Measurements from ENCODE around the gene CEMP1.

CEMP1 gene

DNA sequence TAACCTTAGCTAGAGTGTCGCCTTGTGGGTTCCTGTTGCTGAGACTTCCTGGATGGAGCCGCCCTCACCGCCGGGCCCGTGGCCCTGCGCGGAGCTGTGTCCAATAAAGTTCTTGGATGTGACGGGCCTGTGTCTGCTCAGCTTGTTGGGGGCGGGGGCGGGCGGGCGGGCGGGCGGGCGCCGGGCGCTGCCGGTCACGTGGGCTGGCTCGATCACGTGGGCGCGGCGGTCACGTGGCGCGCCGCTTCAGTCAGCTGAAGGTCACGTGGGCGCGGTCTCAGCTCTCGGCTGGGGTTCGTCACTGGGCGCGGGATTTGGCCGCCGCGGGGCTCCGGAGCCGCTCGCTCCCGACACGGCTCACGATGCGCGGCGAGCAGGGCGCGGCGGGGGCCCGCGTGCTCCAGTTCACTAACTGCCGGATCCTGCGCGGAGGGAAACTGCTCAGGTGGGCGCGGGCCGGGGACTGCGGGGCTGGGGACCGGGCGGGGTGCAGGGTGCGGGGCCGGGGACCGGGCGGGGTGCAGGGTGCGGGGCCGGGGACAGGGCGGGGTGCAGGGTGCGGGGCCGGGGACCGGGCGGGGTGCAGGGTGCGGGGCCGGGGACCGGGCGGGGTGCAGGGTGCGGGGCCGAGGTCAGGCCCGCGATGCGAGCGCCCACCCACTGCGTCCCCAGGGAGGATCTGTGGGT lies 11.0 kb downstream of the CEMP1 start, which contains the start of gene AMDHD2:
TSS of gene AMDHD2 (plus strand) at position 275 of the 687 bp plus-strand sequence. CDS start at position 363, 88 bp downstream.
- DNase-seq (ENCODE audit: low read depth, low spot score) = peak; percentile 72

GRCh38 chr16:2519711-2520080 lies 11.5 kb downstream of the CEMP1 start:
- no peak for DNase-seq (ENCODE audit: low read depth, low spot score)

DNA sequence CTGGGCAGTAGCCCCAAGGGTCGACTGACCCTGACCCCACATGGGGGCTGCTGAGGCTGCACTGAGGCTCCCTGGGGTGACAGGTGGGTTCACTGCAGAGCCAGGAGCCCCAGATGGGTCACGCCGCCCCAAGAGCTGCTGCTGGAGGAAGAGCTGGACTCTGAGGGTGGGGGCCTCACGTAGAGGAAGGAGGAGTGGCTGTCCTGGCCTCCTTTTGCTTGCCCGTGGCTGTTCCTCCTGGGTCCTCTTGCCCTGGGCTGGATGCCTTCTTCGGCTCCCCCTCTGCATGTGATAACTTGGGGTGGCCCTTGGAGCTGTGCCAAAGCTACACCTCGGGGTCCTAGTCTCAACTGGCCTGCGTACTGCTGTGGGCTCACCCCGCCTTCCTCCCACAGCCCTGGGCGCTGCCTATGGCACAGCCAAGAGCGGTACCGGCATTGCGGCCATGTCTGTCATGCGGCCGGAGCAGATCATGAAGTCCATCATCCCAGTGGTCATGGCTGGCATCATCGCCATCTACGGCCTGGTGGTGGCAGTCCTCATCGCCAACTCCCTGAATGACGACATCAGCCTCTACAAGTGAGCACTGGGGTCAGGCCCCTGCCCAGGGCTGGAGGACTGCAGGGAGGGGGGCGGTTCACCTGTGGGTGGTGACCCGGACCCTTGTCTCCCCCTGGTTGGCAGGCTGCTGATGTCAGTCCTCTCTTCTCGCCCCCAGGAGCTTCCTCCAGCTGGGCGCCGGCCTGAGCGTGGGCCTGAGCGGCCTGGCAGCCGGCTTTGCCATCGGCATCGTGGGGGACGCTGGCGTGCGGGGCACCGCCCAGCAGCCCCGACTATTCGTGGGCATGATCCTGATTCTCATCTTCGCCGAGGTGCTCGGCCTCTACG lies 12.1 kb downstream of the CEMP1 start:
- DNase-seq (ENCODE audit: low read depth, low spot score) = no peak

DNA sequence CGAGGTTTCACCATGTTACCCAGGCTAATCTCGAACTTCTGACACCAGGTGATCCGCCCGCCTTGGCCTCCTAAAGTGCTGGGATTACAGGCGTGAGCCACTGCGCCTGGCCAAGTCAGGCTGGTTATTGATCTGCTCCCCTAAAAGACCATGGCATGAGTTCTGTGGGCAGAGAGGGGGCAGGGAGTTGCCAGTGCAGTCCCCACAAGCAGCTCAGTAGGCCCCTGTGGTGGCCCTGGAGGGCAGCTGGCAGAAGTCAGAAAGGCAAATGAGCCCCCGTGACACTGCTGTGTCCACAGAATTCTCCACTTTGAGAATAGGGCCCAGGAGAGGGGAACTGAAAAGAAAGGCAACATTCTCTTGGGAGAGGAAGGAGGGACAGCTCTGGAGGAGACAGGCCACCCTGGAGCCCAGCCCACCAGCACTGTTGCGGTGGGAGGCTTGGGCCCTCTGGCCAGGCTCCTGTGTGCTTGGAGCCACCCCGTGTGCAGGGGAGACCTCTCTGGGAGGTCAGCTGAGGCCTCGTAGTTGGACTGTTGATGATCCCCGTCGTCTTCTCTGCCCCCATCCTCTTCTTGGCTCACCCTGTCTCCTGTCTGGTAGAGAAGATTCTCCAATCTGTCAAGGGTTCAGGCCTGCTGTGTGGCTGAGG lies 13.1 kb downstream of the CEMP1 start:
- DNase-seq (ENCODE audit: low read depth, low spot score) = no peak

GRCh38 chr16:2516391-2517240 lies 14.6 kb downstream of the CEMP1 start:
- DNase-seq (ENCODE audit: low read depth, low spot score) = no peak

DNA sequence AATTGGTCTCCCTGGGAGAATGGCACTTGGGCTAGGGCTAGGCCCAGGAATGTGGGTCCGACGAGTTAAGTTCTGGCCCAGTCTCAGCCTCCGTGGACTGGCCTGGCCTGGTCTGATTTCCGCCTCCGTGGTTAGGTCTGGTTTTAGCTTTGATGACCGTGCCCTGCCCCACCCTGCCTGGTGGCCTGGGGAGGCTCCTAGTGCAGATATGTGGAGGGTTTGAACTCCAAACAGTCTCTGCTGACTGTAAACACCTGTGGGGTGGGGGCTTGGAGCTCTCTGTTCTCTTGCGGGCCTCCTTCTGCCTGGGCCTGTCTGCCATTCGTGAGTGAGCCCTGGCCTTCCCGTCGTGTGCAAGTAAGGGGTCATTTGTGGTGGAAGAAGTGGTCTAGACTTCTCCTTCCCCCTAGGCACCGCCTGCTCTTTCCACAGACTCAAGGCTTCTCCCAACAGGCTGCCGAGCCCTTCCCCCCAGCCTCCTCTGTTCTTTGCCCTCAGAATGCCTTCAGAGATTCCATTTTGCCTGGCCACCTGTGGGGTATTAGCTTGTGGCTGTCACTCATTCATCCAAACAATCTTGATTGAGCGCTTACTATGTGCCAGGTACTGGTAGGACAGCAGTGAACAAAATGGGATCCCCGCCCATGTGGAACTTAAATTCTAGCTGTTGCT lies 15.9 kb downstream of the CEMP1 start:
- DNase-seq (ENCODE audit: low read depth, low spot score) = no peak

GRCh38 chr16:2514333-2515179 lies 16.7 kb downstream of the CEMP1 start:
- DNase-seq (ENCODE audit: low read depth, low spot score) = no peak

DNA sequence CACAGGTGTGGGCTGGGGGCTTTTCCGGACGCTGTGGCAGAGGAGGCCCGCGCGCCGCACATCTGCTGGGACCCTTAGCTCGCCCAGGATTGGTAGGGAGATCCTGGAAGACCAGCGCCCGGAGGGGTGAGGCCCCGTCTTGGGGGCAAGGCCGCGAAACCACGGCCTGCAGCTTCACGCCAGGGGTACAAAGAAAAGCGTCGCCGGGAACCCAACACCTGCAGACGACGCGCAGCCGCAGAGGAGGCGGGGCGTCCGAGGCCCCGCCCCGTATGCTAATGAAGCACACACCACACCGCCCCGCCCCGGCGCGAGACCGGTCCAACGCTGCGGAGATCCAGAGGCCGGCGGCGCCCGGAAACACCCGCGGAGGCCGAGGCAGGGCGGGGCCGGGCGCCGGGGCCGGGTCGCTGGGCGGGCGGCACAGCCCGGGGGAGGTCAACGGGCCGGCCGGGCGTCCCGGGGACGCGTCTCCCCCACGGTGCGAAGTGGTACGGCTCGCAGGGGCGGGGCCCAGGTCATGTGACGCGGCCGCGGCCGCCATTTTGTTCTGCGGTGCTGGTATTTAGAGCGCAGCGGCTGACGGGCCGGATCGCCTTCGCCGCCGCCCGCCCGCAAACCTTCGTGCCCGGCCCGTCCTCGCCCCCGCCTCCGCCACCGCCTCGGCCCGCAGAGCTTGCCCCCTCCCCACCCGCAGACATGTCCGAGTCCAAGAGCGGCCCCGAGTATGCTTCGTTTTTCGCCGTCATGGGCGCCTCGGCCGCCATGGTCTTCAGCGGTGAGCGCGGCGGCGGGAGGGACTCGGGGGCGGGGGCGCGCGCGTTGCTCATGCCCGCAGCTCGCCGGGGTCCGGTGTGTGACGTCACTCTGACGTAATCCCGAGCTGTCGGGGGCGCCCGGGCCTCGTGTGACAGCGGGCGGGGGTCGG lies 17.5 kb downstream of the CEMP1 start, which contains the start of gene ATP6V0C:
TSS of gene ATP6V0C (plus strand) at position 548 of the 928 bp plus-strand sequence. CDS start at position 700, 152 bp downstream.
- DNase-seq (ENCODE audit: low read depth, low spot score) = peak; percentile 77

- no peak for DNase-seq (ENCODE audit: low read depth, low spot score)
Observed at GRCh38 chr16:2512735-2513404, 18.3 kb downstream of the CEMP1 start.

DNA sequence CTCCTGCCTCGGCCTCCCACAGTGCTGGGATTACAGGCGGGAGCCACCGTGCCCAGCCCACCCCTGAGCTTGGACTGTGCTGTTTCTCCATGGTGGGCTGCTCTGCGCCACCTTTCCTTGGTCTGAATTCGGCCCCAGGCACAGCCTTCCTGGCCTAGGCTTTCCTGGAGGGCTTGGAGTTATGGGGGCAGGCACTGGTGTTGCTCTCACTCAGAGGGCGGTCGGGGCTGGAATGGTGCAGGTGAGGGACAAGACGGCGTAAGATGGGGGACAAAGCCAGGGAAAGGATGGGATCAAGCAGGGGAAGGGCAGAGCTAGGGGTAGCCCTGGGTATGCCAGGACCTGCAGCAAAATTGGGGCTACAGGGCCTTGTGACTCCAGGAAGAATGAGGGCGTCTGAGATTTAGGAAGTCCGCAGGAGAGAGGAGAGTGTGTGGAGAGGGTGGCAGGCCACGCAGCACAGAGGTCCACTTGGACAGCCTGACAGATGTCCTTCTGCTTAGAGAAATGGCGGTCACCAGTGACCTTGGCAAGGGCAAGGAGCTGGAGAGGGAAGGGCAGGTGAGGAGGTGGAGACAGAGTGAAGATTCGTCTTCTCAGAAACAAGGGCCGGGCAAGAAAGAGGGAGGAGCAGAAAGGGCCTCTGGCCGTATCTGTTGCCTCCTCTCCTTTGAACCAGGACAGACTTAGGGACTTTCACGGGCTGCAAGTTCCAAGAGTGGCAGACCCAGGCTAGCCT lies 19.0 kb downstream of the CEMP1 start:
- no peak for DNase-seq (ENCODE audit: low read depth, low spot score)

- DNase-seq (ENCODE audit: low read depth, low spot score) = no peak
Observed at GRCh38 chr16:2511128-2511800, 19.9 kb downstream of the CEMP1 start.

DNA sequence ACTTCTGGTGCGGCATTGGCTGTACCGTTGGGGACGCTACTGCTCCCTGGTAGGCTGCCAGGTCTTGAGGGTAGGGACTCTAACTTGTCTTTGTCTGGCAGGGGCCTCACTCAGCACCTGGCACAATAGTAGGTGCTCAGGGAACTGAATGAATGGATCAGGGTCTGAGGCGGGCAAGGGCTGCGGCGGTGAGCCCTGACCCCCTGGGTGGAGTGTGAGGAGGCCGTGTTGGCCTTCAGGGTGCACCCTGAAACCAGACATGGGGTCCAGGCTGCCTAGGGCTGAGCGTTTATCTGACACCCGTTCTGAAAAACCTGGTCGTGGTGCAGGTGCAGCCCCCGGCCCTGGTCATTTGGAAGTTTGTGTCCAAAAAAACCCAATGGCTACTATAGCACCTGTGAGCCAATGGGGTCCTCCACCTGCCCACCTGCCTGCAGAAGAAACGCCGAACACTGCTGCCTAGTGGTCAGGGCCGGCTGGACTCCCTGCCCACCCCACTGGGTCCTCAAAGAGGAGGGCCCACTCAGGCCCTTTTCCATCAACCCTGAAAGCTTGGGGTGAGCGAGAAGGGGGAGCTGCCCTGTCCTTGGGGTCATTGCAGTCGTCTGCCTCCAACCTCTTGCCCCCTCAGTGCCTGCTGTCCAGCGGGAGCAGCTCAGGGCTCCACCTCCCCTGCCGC lies 22.3 kb downstream of the CEMP1 start:
- DNase-seq (ENCODE audit: low read depth, low spot score) = no peak

- DNase-seq (ENCODE audit: low read depth, low spot score) = no peak
Observed at GRCh38 chr16:2507665-2508064, 23.5 kb downstream of the CEMP1 start.

GRCh38 chr16:2507052-2507659 lies 24.1 kb downstream of the CEMP1 start:
- no peak for DNase-seq (ENCODE audit: low read depth, low spot score)

DNA sequence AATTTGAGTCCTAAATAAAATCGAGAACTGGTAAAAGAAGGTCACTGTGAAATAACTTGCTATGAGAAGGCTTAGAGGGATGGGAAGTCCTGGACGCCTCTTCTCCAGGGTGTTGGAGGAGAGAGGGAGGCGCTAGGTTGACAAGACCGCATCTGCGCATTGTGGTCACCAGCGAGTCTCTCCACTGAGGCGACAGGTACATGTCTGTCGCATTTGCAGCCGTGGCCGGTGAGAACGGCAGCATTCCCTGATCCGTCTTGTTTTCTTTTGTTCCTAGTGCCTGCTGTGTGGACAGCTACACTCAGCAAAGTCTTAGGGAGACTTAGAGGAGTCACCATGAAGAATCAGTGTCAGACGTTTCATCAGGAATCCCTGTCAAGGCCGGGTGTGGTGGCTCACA lies 25.5 kb downstream of the CEMP1 start:
- no peak for DNase-seq (ENCODE audit: low read depth, low spot score)
